Ovary (tissue), 3 donors: ENCODE data around the gene C2orf92.

Source experiments
- POLR2A ChIP-seq: fragments of 450-650 bp; IDR thresholded peaks from one replicate; pipeline ENCODE4 v1.6.1; 2017; ENCODE audit warnings: antibody characterized with exemption, mild to moderate bottlenecking, moderate library complexity
- TF ChIP-seq, protein P1 (sequence below), 3 donors: fragments of 450-650 bp in 2 of 3; fragments of 200-600 bp in 1 of 3; IDR thresholded peaks; one replicate each; pipeline versions ENCODE4 v1.5.1 to v1.8.0; 2016 to 2022; ENCODE audit warnings: antibody characterized with exemption in 3 of 3, mild to moderate bottlenecking in 1 of 3
- donor health status: DM: no; HTN: no; CAD: no.

- TF ChIP-seq, protein P1, sequence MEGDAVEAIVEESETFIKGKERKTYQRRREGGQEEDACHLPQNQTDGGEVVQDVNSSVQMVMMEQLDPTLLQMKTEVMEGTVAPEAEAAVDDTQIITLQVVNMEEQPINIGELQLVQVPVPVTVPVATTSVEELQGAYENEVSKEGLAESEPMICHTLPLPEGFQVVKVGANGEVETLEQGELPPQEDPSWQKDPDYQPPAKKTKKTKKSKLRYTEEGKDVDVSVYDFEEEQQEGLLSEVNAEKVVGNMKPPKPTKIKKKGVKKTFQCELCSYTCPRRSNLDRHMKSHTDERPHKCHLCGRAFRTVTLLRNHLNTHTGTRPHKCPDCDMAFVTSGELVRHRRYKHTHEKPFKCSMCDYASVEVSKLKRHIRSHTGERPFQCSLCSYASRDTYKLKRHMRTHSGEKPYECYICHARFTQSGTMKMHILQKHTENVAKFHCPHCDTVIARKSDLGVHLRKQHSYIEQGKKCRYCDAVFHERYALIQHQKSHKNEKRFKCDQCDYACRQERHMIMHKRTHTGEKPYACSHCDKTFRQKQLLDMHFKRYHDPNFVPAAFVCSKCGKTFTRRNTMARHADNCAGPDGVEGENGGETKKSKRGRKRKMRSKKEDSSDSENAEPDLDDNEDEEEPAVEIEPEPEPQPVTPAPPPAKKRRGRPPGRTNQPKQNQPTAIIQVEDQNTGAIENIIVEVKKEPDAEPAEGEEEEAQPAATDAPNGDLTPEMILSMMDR (IDR thresholded peaks at IDR 0.05): no peak
- TF ChIP-seq POLR2A: no peak
Measured at GRCh38 chr2:97717613-97717995, 48.1 kb downstream of the C2orf92 start.
